CD14-positive monocyte (primary cell): ENCODE measurements around the gene MICAL2. TPM values are rescaled to one million over a fixed set of nuclear protein-coding genes. Genes with fewer than 3 reads are reported as not detected.

Experiments used
- DNase-seq, 3 donors: peaks; one replicate each; pipeline ENCODE4 v3.0.0-alpha.2; 2011 to 2022
- H2AFZ ChIP-seq: 2 replicates; pipeline ENCODE4 v1.6.0; 2012; ENCODE audit warnings: mild to moderate bottlenecking, low read depth, low read length, inconsistent platforms; ENCODE audit not compliant: insufficient read depth, poor library complexity, severe bottlenecking
- H3K27ac ChIP-seq, 2 donors: 1 replicate in 1 of 2; 2 replicates in 1 of 2; pipeline ENCODE4 v1.5.1; 2012 to 2013; ENCODE audit warnings: low read length in 2 of 2, control low read depth in 1 of 2, inconsistent platforms in 1 of 2, low read depth in 1 of 2, mild to moderate bottlenecking in 1 of 2
- H3K27me3 ChIP-seq, 2 donors: one replicate each; pipeline versions ENCODE4 v1.6.0 to v1.6.1; 2011 to 2013; ENCODE audit warnings: low read length in 2 of 2; ENCODE audit not compliant: control insufficient read depth in 2 of 2, insufficient read depth in 2 of 2
- H3K36me3 ChIP-seq, 2 donors: replicated peaks in 1 of 2; 1 replicate in 1 of 2; 2 replicates in 1 of 2; pipeline versions ENCODE4 v1.5.1 to v1.6.1; 2012 to 2013; ENCODE audit warnings: low read length in 2 of 2, control low read depth in 1 of 2, inconsistent platforms in 1 of 2, mild to moderate bottlenecking in 1 of 2; ENCODE audit not compliant: insufficient read depth in 2 of 2, control insufficient read depth in 1 of 2
- H3K4me1 ChIP-seq, 2 donors: 1 replicate in 1 of 2; 2 replicates in 1 of 2; pipeline versions ENCODE4 v1.5.1 to v1.6.1; 2012 to 2013; ENCODE audit warnings: low read length in 2 of 2, control low read depth in 1 of 2, inconsistent platforms in 1 of 2, mild to moderate bottlenecking in 1 of 2, moderate library complexity in 1 of 2; ENCODE audit not compliant: insufficient read depth in 2 of 2, control insufficient read depth in 1 of 2
- H3K4me2 ChIP-seq: replicated peaks from 2 replicates; pipeline ENCODE3; 2012; ENCODE audit warnings: low read length, moderate library complexity, mild to moderate bottlenecking; ENCODE audit not compliant: poor library complexity, severe bottlenecking; ENCODE audit errors: extremely low read depth
- H3K4me3 ChIP-seq, 3 experiments: fragments of 200-600 bp in 1 of 3; sonication (generic) in 1 of 3; replicated peaks in 1 of 3; 1 replicate in 2 of 3; 2 replicates in 1 of 3; pipeline ENCODE4 v1.5.1; 2011 to 2013; ENCODE audit warnings: low read length in 3 of 3, mild to moderate bottlenecking in 3 of 3, control low read depth in 2 of 3, low read depth in 2 of 3, inconsistent platforms in 1 of 3, moderate library complexity in 1 of 3
- H3K79me2 ChIP-seq: 2 replicates; pipeline ENCODE4 v1.6.0; 2012; ENCODE audit warnings: mild to moderate bottlenecking, control low read depth, inconsistent platforms, low read length, moderate library complexity; ENCODE audit not compliant: insufficient read depth
- H3K9ac ChIP-seq: 2 replicates; pipeline ENCODE4 v1.6.0; 2017; ENCODE audit warnings: low read length, mild to moderate bottlenecking; ENCODE audit not compliant: insufficient read depth, poor library complexity, severe bottlenecking
- H3K9me3 ChIP-seq, 2 donors: replicated peaks in 1 of 2; 1 replicate in 1 of 2; 2 replicates in 1 of 2; pipeline versions ENCODE4 v1.5.1 to v1.6.1; 2012 to 2013; ENCODE audit warnings: low read length in 2 of 2, control low read depth in 1 of 2; ENCODE audit not compliant: control insufficient read depth in 1 of 2, insufficient read depth in 1 of 2
- H4K20me1 ChIP-seq: 2 replicates; pipeline ENCODE4 v1.6.0; 2012; ENCODE audit warnings: mild to moderate bottlenecking, low read length, control low read depth, moderate library complexity; ENCODE audit not compliant: insufficient read depth
- H3K27ac Mint-ChIP-seq, 7 donors: one replicate each; pipeline ENCODE4 v1.8.0; 2020; ENCODE audit warnings: mild to moderate bottlenecking in 7 of 7, mixed read lengths in 7 of 7, moderate library complexity in 6 of 7, inconsistent platforms in 2 of 7
- H3K27me3 Mint-ChIP-seq, 3 donors: one replicate each; pipeline ENCODE4 v1.8.0; 2021 to 2022; ENCODE audit warnings: low read depth in 3 of 3, mild to moderate bottlenecking in 3 of 3, mixed read lengths in 3 of 3, moderate library complexity in 3 of 3, inconsistent platforms in 1 of 3
- H3K36me3 Mint-ChIP-seq, 2 donors: one replicate each; pipeline ENCODE4 v1.8.0; 2020; ENCODE audit warnings: mixed read lengths in 2 of 2, inconsistent platforms in 1 of 2, mild to moderate bottlenecking in 1 of 2
- H3K4me1 Mint-ChIP-seq: one replicate; pipeline ENCODE4 v1.8.0; 2020; ENCODE audit warnings: mild to moderate bottlenecking, mixed read lengths
- H3K4me3 Mint-ChIP-seq, 2 donors: one replicate each; pipeline ENCODE4 v1.8.0; 2020; ENCODE audit warnings: mild to moderate bottlenecking in 2 of 2, mixed read lengths in 2 of 2, moderate library complexity in 1 of 2
- H3K9me3 Mint-ChIP-seq, 7 donors: one replicate each; pipeline ENCODE4 v1.8.0; 2020 to 2022; ENCODE audit warnings: mixed read lengths in 7 of 7, mild to moderate bottlenecking in 6 of 7, moderate library complexity in 6 of 7, inconsistent platforms in 2 of 7
- CTCF ChIP-seq: fragments of 200-600 bp; IDR thresholded peaks from one replicate; pipeline ENCODE4 v1.8.0; 2022; ENCODE audit warnings: antibody characterized with exemption, mild to moderate bottlenecking
- WGBS: methylation state at CpG from one replicate; pipeline ENCODE4 v1.1.5; 2013; ENCODE audit warnings: missing lambda C conversion rate; ENCODE audit not compliant: insufficient coverage; 5-methylcytosine and 5-hydroxymethylcytosine counted together
- intact Hi-C, 2 donors: fragments of 100-400 bp; cut with micrococcal nuclease; formaldehyde crosslinking; loops; one replicate each; pipeline versions ENCODE4 v1.15.0 to v1.15.1; 2023
- polyA plus RNA-seq, 3 donors: library from polyadenylated mRNA; depleted of rRNA in 1 of 3; unstranded in 2 of 3; stranded (reverse) in 1 of 3; fragments of 300-500 nt in 2 of 3; fragments of >200 nt in 1 of 3; fragmentation: Illumina TruSeq in 2 of 3; gene quantifications; 1 replicate in 2 of 3; 2 replicates in 1 of 3; pipeline ENCODE4 v1.2.3, GENCODE V29; 2012 to 2021

MICAL2 gene
- polyA plus RNA-seq, 3 donors, result 39.8 to 72.5 (median 44.0) TPM

- peaks cover 15% of the 10 kb centered on the region for H3K79me2 ChIP-seq
- H3K9me3 ChIP-seq, result no peaks in the 10 kb centered on the region
- H3K4me1 ChIP-seq, result peaks cover 28 to 37% of the 10 kb centered on the region in 2 donors
- no peak for TF ChIP-seq CTCF
- H3K4me3 ChIP-seq, result peak overlapping the region in 1 of 3 experiments; percentile 0
- peak overlapping the region; percentile 23 for H3K4me2 ChIP-seq
- WGBS, result 83% methylated on average over 1 of the region's 3 CpGs
- peak overlapping the region; percentile 19 to 77 for H3K27ac ChIP-seq
- intact Hi-C loops, result loop anchor here (5.0 to 10.0 kb wide), 3 partner anchors 47 to 57 kb away; no protein-coding TSS in a partner anchor
- peaks cover 63 to 65% of the 10 kb centered on the region in 2 donors for H3K36me3 Mint-ChIP-seq
- H3K9ac ChIP-seq, result no peak overlapping the region
- peak; percentile 62 to 89 (median 78) for DNase-seq
- peaks cover 51% of the 10 kb centered on the region for H3K4me1 Mint-ChIP-seq
- H3K27me3 ChIP-seq, result no peaks in the 10 kb centered on the region
- peaks cover 0 to 1% (median 0%) of the 10 kb centered on the region in 7 donors for H3K9me3 Mint-ChIP-seq
- H3K36me3 ChIP-seq, result peaks cover 14 to 37% of the 10 kb centered on the region in 2 donors
- H3K4me3 Mint-ChIP-seq, result peak overlapping the region in 1 of 2 donors; percentile 35
- H2AFZ ChIP-seq, result no peak overlapping the region
- peak overlapping the region; percentile 81 to 93 (median 89) for H3K27ac Mint-ChIP-seq
- H3K27me3 Mint-ChIP-seq, result no peaks in the 10 kb centered on the region
- peaks cover 60% of the 10 kb centered on the region for H4K20me1 ChIP-seq
Measured at GRCh38 chr11:12174477-12175143, 64.2 kb downstream of the MICAL2 start.

DNA sequence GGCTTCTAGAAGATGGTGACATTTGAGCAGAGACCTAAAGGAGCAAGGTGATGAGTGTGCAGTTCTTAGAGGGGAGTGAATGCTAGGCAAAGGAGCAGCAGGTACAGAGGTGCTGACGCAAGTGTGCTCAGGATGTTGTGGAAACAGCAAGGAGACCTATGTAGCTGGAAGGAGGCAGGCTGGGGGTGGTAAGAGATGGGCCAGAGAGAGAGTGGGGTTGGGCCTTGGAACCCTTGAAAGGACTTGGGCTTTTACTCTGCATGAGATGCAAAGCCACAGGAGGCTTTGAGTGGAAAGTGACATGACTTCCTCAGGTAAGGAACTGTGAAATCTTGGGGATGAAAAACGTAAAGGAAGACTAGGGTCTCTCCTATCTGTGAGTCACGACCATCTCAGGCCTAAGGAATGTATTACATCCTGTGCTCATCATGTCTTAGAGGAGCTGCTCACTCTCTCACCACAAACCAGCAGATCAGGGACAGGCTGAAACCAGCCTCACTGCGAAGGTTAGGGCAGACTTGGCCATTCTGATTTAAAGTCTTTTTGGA, 65.4 kb downstream of the MICAL2 start:
- WGBS, result 38% methylated on average over 1 of the region's 4 CpGs
- Histone ChIP-seq H2AFZ (no peak overlapping the region), H3K27ac (peak overlapping the region in 1 of 2 donors; percentile 77), H3K79me2 (peaks cover 15% of the 10 kb centered on the region), H3K4me3 (no peak overlapping the region), H3K27me3 (no peaks in the 10 kb centered on the region), H3K4me2 (no peak overlapping the region), H3K4me1 (peaks cover 23 to 33% of the 10 kb centered on the region in 2 donors), H3K9ac (no peak overlapping the region), H4K20me1 (peaks cover 59% of the 10 kb centered on the region), H3K9me3 (no peaks in the 10 kb centered on the region), H3K36me3 (peaks cover 14 to 38% of the 10 kb centered on the region in 2 donors)
- Mint-ChIP-seq H3K27ac (peak overlapping the region in 6 of 7 donors; percentile 66 to 92 (median 82)), H3K27me3 (no peaks in the 10 kb centered on the region), H3K36me3 (peaks cover 60 to 64% of the 10 kb centered on the region in 2 donors), H3K4me1 (peaks cover 45% of the 10 kb centered on the region), H3K4me3 (no peak overlapping the region), H3K9me3 (peaks cover 0 to 1% (median 0%) of the 10 kb centered on the region in 7 donors)
- intact Hi-C loops, result loop anchor here in 1 of 2 donors (5.0 to 10.0 kb wide), 2 partner anchors 49 to 58 kb away; no protein-coding TSS in a partner anchor
- no peak for DNase-seq
- TF ChIP-seq CTCF, result no peak
